SK-N-SH treated with all-trans-retinoic acid at 6 μM for 48 hours (cell line): ENCODE measurements around the gene C17orf75.

Source experiments
- ARNTL ChIP-seq: fragments of 450-650 bp; formaldehyde crosslinking; IDR thresholded peaks from 2 replicates; pipeline ENCODE4 v1.5.0; 2020; ENCODE audit warnings: low read depth, mild to moderate bottlenecking, moderate library complexity, borderline replicate concordance
- CSRNP3 ChIP-seq: fragments of 250-450 bp; sonication (Bioruptor Pico); IDR thresholded peaks from 2 replicates; pipeline ENCODE4 v1.5.1; 2021; ENCODE audit warnings: mild to moderate bottlenecking, moderate library complexity
- GLIS3 ChIP-seq: fragments of 250-450 bp; sonication (Bioruptor Pico); IDR thresholded peaks from 2 replicates; pipeline ENCODE4 v1.5.0; 2020; ENCODE audit warnings: mild to moderate bottlenecking, moderate library complexity
- PATZ1 ChIP-seq: fragments of 250-450 bp; sonication (Bioruptor Pico); IDR thresholded peaks from 2 replicates; pipeline ENCODE4 v1.8.0; 2020; ENCODE audit warnings: mild to moderate bottlenecking, moderate library complexity, borderline replicate concordance
- ZC3H10 ChIP-seq: fragments of 250-450 bp; sonication (Bioruptor Pico); IDR thresholded peaks from 2 replicates; pipeline ENCODE4 v1.5.1; 2021; ENCODE audit warnings: mild to moderate bottlenecking, moderate library complexity
- ZFP30 ChIP-seq: fragments of 450-650 bp; formaldehyde crosslinking; IDR thresholded peaks from 2 replicates; pipeline ENCODE4 v1.5.0; 2022; ENCODE audit warnings: mild to moderate bottlenecking, moderate library complexity

GRCh38 chr17:32323811-32324491, 18.0 kb downstream of the C17orf75 start:
- TF ChIP-seq PATZ1 (CRISPR knock-in tag) = no peak
- TF ChIP-seq ZFP30 = no peak
- TF ChIP-seq ARNTL (CRISPR knock-in tag) = no peak
- TF ChIP-seq ZC3H10 (CRISPR knock-in tag) = no peak
- TF ChIP-seq CSRNP3 (CRISPR knock-in tag) = no peak
- no peak for TF ChIP-seq GLIS3 (CRISPR knock-in tag)
